GM12878 (cell line): ENCODE results near the gene BEST1. TPM values are rescaled to one million over a fixed set of nuclear protein-coding genes. Genes with fewer than 3 reads are reported as not detected.

ENCODE experiments used
- CHD1 ChIP-seq: IDR thresholded peaks from 2 replicates; pipeline ENCODE4 v1.6.1; 2012; ENCODE audit warnings: low read depth, low read length, improper control_type of control experiment
- EZH2 ChIP-seq: IDR thresholded peaks from 2 replicates; pipeline ENCODE4 v1.6.1; 2012; ENCODE audit warnings: low read depth, mild to moderate bottlenecking, control low read depth, inconsistent platforms, low read length, borderline replicate concordance; ENCODE audit not compliant: control insufficient read depth
- IKZF1 ChIP-seq: fragments of 450-650 bp; conservative IDR thresholded peaks from 2 replicates; pipeline ENCODE4 v1.6.1; 2017; ENCODE audit warnings: antibody characterized with exemption, mild to moderate bottlenecking
- MTA3 ChIP-seq: IDR thresholded peaks from 2 replicates; pipeline ENCODE4 v1.6.1; 2012; ENCODE audit warnings: low read length, inconsistent platforms, borderline replicate concordance
- NR2C2 ChIP-seq: IDR thresholded peaks from 2 replicates; pipeline ENCODE4 v1.6.1; 2011; ENCODE audit warnings: borderline replicate concordance, low read depth; ENCODE audit not compliant: control insufficient read depth, insufficient read length
- POU2F2 ChIP-seq: IDR thresholded peaks from 3 replicates; pipeline ENCODE4 v1.6.1; 2011; ENCODE audit warnings: low read depth, mild to moderate bottlenecking, low read length, borderline replicate concordance
- SUZ12 ChIP-seq: fragments of 200-600 bp; sonication (generic); IDR thresholded peaks from one replicate; pipeline ENCODE4 v1.6.1; 2018; ENCODE audit warnings: antibody characterized with exemption, mild to moderate bottlenecking; ENCODE audit not compliant: unreplicated experiment
- TCF12 ChIP-seq: IDR thresholded peaks from 2 replicates; pipeline ENCODE4 v1.6.1; 2011; ENCODE audit warnings: low read depth, mild to moderate bottlenecking, low read length
- polyA plus RNA-seq, 11 experiments: library from polyadenylated mRNA; depleted of rRNA in 4 of 11; unstranded in 6 of 11; stranded (reverse) in 5 of 11; fragments of >200 nt; fragmentation: Nextera tagmentation in 4 of 11; fragmentation: Illumina TruSeq in 1 of 11; extraction: Ambion mirVana in 4 of 11; extraction: Trizol in 1 of 11; gene quantifications; 1 replicate in 1 of 11; 2 replicates in 10 of 11; pipeline versions ENCODE4 v1.2.1 to v1.2.3, GENCODE V29; 2011 to 2016; ENCODE audit warnings: inconsistent platforms in 2 of 11, missing spikeins in 2 of 11, low read depth in 1 of 11
- total RNA-seq, 4 experiments: library from RNA; depleted of rRNA in 3 of 4; stranded (reverse); fragments of >200 nt in 3 of 4; fragmentation: Illumina TruSeq in 1 of 4; extraction: Trizol in 1 of 4; gene quantifications; 2 replicates each; pipeline versions ENCODE4 v1.2.1 to v1.2.3, GENCODE V29; 2013 to 2021
- TF ChIP-seq, protein P1 (sequence below): fragments of 450-650 bp; formaldehyde crosslinking; IDR thresholded peaks from 2 replicates; pipeline ENCODE4 v1.5.0; 2022; ENCODE audit warnings: mild to moderate bottlenecking, missing genetic modification characterization
- TF ChIP-seq, protein P2 (sequence below): fragments of 450-650 bp; IDR thresholded peaks from 2 replicates; pipeline ENCODE4 v1.6.1; 2016; ENCODE audit warnings: mild to moderate bottlenecking, moderate library complexity, borderline replicate concordance
- TF ChIP-seq, protein P3 (sequence below): fragments of 450-650 bp; IDR thresholded peaks from 2 replicates; pipeline ENCODE4 v1.6.1; 2017; ENCODE audit warnings: low read depth, mild to moderate bottlenecking, moderate library complexity

Gene BEST1
- total and polyA plus RNA-seq, 10 of the 15 experiments (the other 5 are each of a cell fraction or from before 2014, with no cell fraction given) = 0.03 to 3.4 (median 0.15) TPM; not detected in 1

DNA sequence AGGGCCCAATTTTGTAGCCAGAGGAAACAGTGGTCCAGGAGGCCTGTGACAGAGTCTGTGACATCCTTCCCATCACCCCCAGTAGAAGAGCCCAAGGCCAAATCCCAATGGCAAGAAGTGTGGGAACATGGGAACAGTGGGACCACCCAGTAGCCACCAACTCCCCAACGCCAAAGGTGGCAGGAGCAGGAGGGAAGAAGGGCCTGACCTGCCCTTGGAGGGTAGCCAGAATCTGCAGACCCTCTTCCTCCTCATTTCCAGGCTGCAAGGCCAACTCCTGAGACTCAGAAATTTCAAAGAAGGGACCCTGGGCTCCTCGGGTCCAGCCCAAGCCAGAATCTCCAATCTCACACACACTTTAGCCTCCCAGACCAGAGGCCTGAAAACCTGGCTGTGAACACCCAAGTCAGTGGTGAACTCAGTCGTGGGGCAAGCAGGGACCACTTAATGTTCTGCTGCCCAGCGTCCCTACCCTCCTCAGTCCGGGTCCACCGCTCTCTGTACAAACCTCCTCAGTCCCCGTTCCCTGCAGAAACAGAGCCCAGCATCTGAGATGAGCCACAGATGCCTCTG, 38.9 kb upstream of the BEST1 start (continued):
- TF ChIP-seq, protein P1, sequence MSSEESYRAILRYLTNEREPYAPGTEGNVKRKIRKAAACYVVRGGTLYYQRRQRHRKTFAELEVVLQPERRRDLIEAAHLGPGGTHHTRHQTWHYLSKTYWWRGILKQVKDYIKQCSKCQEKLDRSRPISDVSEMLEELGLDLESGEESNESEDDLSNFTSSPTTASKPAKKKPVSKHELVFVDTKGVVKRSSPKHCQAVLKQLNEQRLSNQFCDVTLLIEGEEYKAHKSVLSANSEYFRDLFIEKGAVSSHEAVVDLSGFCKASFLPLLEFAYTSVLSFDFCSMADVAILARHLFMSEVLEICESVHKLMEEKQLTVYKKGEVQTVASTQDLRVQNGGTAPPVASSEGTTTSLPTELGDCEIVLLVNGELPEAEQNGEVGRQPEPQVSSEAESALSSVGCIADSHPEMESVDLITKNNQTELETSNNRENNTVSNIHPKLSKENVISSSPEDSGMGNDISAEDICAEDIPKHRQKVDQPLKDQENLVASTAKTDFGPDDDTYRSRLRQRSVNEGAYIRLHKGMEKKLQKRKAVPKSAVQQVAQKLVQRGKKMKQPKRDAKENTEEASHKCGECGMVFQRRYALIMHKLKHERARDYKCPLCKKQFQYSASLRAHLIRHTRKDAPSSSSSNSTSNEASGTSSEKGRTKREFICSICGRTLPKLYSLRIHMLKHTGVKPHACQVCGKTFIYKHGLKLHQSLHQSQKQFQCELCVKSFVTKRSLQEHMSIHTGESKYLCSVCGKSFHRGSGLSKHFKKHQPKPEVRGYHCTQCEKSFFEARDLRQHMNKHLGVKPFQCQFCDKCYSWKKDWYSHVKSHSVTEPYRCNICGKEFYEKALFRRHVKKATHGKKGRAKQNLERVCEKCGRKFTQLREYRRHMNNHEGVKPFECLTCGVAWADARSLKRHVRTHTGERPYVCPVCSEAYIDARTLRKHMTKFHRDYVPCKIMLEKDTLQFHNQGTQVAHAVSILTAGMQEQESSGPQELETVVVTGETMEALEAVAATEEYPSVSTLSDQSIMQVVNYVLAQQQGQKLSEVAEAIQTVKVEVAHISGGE (CRISPR knock-in tag) = no peak
- no peak for TF ChIP-seq EZH2
- TF ChIP-seq NR2C2 = no peak
- TF ChIP-seq TCF12 = no peak
- TF ChIP-seq, protein P2, sequence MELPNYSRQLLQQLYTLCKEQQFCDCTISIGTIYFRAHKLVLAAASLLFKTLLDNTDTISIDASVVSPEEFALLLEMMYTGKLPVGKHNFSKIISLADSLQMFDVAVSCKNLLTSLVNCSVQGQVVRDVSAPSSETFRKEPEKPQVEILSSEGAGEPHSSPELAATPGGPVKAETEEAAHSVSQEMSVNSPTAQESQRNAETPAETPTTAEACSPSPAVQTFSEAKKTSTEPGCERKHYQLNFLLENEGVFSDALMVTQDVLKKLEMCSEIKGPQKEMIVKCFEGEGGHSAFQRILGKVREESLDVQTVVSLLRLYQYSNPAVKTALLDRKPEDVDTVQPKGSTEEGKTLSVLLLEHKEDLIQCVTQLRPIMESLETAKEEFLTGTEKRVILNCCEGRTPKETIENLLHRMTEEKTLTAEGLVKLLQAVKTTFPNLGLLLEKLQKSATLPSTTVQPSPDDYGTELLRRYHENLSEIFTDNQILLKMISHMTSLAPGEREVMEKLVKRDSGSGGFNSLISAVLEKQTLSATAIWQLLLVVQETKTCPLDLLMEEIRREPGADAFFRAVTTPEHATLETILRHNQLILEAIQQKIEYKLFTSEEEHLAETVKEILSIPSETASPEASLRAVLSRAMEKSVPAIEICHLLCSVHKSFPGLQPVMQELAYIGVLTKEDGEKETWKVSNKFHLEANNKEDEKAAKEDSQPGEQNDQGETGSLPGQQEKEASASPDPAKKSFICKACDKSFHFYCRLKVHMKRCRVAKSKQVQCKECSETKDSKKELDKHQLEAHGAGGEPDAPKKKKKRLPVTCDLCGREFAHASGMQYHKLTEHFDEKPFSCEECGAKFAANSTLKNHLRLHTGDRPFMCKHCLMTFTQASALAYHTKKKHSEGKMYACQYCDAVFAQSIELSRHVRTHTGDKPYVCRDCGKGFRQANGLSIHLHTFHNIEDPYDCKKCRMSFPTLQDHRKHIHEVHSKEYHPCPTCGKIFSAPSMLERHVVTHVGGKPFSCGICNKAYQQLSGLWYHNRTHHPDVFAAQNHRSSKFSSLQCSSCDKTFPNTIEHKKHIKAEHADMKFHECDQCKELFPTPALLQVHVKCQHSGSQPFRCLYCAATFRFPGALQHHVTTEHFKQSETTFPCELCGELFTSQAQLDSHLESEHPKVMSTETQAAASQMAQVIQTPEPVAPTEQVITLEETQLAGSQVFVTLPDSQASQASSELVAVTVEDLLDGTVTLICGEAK = no peak
- TF ChIP-seq CHD1 = no peak
- TF ChIP-seq MTA3 = no peak
- TF ChIP-seq IKZF1 = no peak
- no peak for TF ChIP-seq POU2F2
- no peak for TF ChIP-seq SUZ12
- TF ChIP-seq, protein P3, sequence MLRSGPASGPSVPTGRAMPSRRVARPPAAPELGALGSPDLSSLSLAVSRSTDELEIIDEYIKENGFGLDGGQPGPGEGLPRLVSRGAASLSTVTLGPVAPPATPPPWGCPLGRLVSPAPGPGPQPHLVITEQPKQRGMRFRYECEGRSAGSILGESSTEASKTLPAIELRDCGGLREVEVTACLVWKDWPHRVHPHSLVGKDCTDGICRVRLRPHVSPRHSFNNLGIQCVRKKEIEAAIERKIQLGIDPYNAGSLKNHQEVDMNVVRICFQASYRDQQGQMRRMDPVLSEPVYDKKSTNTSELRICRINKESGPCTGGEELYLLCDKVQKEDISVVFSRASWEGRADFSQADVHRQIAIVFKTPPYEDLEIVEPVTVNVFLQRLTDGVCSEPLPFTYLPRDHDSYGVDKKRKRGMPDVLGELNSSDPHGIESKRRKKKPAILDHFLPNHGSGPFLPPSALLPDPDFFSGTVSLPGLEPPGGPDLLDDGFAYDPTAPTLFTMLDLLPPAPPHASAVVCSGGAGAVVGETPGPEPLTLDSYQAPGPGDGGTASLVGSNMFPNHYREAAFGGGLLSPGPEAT = no peak
